ENCODE measurements around the gene FAM171A2.

DNA sequence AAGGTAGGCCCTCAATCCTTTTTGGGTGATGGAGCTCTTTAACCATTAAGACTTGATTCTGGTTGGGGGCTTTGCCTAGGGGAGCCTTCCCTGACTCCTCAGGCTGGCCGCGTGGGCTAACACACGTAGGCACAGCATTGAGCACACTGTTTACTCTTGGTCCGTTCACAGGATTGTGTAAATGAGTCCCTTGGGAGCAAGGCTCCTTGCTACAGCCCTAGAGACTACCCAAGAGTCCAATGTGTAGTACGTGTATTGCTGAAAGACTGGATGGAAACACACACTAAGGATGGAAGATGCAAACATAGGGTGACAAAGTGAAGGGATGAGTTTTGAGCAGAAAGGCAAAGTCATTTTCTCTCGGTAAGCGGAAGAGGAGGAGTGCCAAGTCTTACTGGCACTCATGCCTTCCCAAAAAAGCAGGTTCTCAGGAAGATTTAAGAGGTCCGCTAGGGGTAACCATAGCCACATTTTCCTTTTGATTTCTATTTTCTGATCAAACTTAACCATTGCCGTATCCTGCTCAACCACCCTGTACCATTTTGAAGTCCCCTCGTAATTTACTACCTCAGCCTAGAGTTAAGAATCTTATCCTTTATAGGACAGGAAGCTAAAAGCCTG, 26.7 kb upstream of the FAM171A2 start:
- TF ChIP-seq, protein P1, sequence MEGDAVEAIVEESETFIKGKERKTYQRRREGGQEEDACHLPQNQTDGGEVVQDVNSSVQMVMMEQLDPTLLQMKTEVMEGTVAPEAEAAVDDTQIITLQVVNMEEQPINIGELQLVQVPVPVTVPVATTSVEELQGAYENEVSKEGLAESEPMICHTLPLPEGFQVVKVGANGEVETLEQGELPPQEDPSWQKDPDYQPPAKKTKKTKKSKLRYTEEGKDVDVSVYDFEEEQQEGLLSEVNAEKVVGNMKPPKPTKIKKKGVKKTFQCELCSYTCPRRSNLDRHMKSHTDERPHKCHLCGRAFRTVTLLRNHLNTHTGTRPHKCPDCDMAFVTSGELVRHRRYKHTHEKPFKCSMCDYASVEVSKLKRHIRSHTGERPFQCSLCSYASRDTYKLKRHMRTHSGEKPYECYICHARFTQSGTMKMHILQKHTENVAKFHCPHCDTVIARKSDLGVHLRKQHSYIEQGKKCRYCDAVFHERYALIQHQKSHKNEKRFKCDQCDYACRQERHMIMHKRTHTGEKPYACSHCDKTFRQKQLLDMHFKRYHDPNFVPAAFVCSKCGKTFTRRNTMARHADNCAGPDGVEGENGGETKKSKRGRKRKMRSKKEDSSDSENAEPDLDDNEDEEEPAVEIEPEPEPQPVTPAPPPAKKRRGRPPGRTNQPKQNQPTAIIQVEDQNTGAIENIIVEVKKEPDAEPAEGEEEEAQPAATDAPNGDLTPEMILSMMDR (IDR thresholded peaks at IDR 0.05), result no peak
- TF ChIP-seq POLR2A (IDR thresholded peaks at IDR 0.05), result no peak
- TF ChIP-seq EP300 (IDR thresholded peaks at IDR 0.05), result no peak

Data from tibial nerve (tissue), 4 donors.